IPS-NIHi7 (cell line): Measurements from ENCODE around the gene CSRP2.

ENCODE experiments used
- DNase-seq: peaks from one replicate; pipeline ENCODE4 v3.0.0; 2012; ENCODE audit warnings: mixed read lengths; ENCODE audit errors: extremely low spot score

The CSRP2 gene

GRCh38 chr12:76891609-76892008 lies 12.8 kb upstream of the CSRP2 start:
- no peak for DNase-seq

DNA sequence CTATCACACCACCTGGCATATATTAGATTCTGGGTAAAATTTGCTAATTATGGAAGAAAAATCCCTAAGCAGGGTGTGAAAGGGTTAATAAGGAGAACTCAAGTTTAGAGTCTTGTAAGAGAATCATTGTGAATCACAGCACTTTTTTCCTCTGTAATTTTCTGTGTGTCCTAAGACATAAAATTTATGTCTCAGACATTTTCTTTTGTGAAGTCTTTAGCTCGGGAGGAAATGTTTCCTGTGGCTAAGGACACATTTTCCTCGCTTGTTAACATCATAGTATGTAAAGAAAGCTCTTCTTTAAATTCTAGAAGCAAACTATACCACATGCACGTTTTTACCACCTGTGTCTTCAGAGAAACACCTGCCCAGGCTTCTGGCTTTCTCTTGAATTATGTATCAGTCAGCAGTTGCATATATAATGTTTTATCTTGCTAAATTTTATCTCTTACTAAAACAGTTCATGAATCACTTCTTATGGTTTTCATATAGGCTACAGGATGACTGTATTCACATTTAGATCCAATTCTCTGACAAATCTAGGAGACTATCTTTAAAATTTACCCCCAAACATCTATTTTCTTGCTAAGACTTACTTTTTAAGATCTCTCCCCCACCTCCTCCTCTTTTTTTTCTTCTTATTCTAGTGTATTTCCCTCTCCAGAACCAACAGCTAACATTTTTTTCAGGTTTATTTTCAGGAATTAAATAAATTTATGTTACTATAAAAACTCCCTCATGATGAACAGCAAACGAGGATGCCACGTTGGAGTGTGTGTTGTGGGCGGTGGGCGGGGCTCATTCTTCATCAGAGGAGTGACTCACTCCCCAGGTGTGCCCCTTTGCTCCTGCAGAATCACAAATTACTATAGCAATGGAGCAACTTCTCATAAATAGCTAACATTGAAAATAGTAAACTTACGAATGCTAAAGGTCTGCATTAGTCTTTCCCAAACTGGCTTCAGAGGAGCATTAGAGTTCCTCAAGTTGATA lies 11.6 kb upstream of the CSRP2 start:
- DNase-seq: peak; percentile 37

GRCh38 chr12:76888775-76889174 lies 10.0 kb upstream of the CSRP2 start:
- DNase-seq: no peak

DNA sequence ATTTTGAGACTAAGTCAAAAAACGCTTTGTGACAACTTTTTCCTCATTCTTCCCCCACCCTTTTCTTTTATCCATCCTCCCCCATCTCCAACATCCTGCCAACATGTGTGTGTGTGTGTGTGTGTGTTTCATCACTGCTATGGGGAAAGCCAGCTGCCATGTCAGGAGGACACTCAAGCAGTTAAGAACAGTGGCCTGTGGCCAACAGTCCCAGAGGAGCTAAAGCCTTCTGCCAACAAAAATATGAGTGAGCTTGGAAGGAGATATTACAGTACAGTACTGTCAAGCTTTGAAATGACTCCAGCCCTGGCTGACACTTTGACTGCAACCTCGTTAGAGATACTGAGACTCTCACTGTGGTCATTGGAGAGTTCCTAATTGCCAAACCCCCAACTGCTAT lies 5.0 kb upstream of the CSRP2 start:
- no peak for DNase-seq

DNA sequence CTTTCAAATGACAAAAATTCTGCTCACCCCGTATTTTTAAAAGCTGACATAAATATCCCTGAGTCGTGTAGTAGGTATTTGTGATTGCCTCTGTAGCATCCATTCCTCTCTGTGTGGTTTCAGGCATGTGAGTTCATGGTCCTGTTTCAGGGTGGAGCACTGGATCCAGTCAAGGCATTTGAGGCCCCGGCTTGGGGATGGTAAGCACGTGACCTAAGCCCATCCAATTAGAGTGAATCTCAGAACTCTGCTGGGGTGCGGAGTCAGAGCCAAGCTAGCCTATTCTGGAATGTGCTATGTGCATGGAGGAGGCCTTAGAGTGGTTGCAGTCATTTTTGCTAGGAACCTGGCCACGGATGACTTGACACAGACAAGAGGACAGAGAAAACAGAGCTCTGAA lies 4.3 kb upstream of the CSRP2 start:
- no peak for DNase-seq

GRCh38 chr12:76882367-76882766 lies 3.5 kb upstream of the CSRP2 start:
- no peak for DNase-seq

- DNase-seq: no peak
These were observed 2.3 kb upstream of the CSRP2 start for GRCh38 chr12:76881142-76881541.

DNA sequence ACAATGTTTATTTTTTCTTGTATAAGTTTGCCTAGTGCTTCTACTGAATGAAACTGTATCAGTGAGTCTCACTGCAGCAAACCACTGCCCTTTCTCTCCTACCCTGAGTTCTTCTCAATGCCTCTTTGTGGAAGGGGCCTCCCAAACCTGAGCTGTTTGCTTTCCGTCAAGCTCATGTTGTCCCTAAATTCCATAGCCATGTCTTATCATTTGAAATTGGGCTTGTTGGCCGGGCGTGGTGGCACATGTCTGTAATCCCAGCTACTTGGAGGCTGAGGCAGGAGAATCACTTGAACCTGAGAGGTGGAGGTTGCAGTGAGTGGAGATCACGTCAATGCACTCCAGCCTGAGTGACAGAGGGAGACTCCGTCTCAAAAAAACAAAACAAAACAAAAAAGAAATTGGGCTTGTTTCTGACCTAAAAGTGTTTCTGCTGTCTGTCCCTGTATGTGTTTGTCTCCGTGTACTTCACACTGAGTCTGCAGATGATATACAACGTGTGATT lies 1.8 kb upstream of the CSRP2 start:
- no peak for DNase-seq

- no peak for DNase-seq
These were observed 1.1 kb upstream of the CSRP2 start for GRCh38 chr12:76879710-76880518.

DNA sequence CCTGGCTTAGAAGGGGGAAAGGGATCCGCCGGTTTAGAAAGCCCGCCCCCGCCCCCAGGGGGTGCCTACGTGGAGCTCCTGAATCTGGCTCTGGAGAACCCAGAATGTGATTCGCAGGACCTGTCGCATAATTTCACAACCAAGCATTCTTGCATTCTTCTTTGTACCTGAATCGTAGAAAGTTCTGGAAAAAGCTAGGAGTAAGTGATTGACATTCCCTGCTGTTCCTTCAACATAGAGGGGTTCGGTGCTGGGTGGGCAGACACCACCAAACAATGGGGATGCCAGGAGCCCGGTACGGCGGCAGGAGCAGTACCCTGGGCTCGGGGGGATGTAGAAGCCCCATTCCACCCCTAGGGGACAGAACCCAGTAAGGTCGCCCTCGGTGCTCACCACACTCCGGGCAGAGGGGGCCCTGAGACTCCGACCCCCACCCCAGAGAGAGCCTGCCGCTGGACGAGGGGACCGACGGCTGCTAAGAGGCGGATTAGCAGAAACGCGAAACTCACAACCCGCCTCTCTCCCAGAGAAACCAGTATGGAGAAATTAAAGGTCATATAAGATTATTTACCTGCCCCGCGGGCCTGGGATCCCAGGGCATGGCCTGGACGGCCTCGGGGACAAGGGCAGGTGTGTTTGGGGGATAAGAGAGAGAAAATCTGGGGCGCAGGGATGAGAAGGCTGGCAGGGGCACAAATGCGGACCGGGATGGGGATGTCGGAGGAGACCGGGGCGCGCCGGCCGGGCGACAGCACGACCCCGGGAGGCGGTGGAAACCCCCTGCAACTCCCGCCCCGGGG lies 520 bp downstream of the CSRP2 start:
- DNase-seq: peak; percentile 48

DNA sequence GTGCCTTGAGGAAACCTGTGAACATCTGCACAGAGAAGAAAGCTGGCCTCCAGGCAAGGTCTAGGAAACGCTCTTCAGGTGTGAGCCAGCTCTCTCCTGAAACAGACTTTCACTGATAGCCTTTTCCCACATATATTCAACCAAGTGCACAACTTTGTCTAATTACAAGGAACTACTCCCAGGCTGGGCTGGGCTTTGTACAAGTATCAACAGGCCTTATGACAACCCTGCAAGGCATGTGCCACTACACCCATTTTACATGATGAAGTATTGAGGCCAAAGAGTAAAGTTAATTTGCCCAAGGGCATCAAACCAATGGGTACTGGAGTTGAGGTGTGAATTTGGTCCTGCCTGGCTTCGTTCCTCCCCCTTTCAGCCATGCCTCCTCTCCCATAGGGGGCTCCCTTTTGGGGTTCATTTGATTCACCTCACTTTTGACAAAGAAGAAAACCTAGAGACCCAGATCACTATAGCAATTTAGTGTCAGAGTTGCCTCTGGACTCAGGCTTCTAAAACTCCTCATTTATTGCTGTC lies 2.1 kb downstream of the CSRP2 start:
- no peak for DNase-seq

GRCh38 chr12:76874491-76875190 lies 4.2 kb downstream of the CSRP2 start:
- DNase-seq: no peak

GRCh38 chr12:76874027-76874426 lies 4.8 kb downstream of the CSRP2 start:
- no peak for DNase-seq

GRCh38 chr12:76872415-76872814 lies 6.4 kb downstream of the CSRP2 start:
- peak; percentile 47 for DNase-seq

DNA sequence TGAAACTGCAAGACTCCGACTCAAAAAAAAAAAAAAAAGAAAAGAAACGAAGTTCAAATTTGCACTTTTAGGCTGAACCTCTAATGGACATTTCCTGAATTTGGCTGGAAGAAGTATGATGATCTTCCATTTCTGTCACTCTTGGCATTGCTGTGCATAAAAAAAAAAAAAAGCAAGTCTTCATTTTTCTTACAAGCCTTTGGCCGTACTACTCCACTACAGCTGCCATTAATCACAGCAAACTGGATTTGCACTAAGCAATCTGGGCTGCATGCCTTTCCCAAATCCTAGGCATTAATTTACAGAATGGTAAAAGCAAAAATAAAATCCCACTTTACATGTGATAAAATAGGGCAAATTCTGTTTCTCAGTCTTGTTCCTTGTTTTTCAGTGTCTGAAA lies 7.1 kb downstream of the CSRP2 start:
- no peak for DNase-seq

- no peak for DNase-seq
These were observed 7.7 kb downstream of the CSRP2 start for GRCh38 chr12:76871082-76871481.

DNA sequence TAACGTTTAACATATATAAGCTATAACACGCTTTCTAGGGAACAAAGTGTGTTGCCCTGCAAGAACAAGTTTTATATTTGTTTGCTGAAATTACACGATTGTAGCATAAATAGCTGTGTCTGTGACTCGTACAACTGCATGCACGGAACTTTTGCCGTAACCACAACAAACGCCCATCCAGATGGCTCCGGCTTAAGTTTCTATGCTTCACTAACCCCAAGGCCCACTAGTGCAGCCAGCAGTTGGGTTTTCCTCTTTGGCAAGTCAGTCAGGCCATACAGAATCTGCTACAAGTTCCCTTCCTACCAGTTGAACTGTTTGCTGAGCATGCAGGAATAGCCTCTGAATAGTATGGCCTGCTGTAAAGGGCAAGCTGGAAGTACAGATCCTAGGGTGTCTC lies 12.1 kb downstream of the CSRP2 start:
- no peak for DNase-seq

DNA sequence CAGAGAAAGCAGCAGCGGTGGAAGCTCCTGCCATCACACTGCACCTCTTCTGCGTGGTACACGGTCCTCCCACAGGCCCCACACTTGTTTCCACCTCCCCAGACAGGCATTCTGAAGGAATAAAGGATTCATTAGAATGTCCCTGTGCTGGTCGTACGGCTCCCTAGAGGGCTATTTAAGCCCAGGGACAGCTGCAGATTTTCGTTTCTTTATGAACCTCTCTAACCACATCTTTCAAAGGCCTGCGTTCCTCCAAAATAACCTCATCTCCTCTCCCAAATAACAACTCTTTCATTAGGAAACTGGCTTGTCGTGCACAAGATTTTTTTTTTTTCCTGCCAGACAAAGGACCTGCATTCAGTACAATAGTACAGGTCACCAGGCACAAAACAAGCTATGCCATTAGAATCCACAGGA lies 12.7 kb downstream of the CSRP2 start:
- no peak for DNase-seq

DNA sequence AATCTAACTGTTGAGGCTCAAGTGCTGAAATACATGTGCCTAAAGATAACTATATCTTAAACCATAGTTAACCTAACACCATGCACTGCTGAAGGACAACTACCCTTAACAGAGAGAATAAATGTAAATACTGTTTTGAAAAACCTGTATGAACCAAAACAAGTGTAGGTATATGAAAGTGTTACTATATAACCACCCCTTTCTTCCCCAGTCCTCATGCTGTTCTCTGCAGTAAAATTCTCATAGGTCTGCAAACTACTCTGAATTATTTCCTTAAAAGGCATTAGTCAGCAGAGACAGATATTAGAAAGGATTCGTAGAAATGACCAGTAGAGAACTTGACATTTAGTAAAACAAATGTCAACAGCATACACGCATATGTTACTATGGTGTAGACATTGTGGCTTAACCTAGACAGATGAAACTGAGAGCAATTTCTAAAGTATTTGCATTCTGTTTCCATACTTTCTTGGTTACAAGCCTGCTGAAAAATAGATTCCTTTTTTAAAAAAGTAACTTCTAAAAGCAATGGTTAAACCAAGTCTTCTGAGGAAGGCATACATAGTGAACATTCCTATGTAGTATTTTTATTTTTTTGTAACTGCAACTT lies 13.9 kb downstream of the CSRP2 start:
- DNase-seq: no peak

DNA sequence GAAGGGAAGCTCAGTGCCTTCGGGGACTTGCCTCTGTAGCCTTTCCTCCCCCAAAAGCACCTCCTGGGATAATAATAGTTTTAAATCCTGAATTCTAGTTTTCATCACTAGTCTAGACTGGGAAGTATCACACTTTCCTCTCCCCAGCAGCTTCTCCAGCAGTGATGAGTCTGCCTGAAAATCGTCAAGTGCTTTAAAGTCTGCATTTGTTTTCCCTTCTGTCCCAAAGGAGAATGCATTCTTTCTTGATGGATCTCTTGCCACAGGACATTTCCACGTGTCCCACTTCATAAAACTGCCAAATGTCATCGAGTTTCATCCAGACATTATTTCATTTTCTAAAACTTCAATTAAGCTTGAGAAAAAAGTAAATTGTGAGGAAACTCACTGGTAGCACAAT lies 15.0 kb downstream of the CSRP2 start:
- DNase-seq: no peak
